LNCAP (cell line): Measurements from ENCODE around the gene ERCC5.

Experiments used
- TF ChIP-seq, protein P1 (sequence below): fragments of 450-650 bp; IDR thresholded peaks from 2 replicates; pipeline ENCODE4 v1.5.1; 2017; ENCODE audit warnings: mild to moderate bottlenecking

Gene ERCC5

DNA sequence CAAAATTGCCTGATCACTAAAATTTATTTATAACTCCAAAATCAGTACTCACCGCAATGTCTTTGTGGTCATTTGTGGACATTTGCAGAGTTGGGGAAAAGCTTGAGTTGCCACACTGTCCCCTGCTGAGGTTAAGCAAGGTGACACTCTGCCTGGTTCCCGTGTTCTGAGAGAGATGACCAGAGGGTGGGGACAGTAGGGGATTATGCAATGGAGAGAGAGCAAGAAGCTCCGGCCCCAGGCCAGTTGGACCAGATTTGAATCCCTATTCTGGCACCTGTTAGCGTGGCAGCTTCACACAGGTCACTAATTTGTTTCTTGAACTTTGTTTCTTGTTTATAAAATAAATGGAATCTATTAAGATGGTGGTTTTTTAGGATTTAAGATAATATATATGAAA, 17.8 kb downstream of the ERCC5 start:
- TF ChIP-seq, protein P1, sequence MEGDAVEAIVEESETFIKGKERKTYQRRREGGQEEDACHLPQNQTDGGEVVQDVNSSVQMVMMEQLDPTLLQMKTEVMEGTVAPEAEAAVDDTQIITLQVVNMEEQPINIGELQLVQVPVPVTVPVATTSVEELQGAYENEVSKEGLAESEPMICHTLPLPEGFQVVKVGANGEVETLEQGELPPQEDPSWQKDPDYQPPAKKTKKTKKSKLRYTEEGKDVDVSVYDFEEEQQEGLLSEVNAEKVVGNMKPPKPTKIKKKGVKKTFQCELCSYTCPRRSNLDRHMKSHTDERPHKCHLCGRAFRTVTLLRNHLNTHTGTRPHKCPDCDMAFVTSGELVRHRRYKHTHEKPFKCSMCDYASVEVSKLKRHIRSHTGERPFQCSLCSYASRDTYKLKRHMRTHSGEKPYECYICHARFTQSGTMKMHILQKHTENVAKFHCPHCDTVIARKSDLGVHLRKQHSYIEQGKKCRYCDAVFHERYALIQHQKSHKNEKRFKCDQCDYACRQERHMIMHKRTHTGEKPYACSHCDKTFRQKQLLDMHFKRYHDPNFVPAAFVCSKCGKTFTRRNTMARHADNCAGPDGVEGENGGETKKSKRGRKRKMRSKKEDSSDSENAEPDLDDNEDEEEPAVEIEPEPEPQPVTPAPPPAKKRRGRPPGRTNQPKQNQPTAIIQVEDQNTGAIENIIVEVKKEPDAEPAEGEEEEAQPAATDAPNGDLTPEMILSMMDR, result no peak

DNA sequence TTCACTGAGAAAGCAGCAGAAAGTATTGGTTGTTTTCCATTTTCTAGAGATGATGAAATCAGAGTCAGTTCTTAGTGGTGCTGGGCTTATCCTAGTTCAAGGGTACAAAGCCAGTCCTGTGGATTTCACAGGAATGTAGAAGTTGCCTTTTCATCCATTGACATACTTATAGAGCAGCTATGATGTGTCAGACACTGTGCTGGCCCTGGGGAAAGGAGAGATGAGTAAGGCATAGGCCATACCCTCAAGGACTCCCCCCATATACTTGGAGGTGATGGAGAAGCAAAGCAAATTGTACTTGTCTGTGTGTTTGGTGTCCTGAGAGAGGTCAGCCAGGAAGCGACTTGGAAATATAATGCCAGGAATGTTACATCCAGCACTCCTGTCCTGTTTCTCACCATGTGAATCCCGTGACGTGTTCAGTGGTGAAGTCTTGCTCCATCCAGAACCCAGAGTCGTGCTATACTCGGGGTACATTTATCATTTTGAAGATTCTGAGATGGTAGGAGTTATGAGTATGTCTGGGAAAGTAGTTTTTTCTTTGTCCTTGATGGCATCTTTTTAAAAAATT, 22.6 kb downstream of the ERCC5 start:
- TF ChIP-seq, protein P1, result no peak

DNA sequence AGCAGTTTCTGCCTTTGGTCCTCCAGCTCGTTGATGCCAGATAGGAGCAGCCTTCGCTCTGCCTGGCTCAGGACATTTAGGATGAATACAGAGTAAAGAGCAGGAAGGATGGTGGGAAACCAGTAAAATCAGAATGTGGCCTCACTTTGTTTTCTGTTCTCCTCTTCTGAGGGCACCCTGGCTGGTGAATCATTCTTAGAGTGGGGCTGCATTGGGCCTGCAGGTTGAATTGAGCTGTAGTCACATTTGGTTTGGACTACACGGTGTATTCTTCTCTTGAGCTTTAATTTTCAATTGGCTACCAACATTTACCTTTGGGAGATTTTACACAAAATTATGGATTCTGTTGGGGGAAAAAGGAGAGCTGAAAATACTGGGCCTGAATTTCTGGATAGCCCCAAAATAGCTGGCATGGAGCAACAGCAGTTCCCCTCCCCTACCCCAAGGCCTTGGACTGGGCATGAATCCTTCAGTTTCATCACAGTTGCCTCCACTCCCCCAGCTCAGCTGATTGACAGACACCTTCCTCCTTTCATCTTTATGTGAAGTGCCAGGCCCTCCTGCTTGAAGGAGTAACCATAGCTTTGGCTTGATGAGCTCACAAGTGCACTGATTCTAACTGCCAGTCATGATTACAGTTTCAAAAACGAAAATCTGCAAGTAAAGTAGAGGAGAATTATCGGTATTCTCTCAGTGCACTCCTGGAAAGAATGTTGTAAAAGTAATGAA, 24.3 kb downstream of the ERCC5 start:
- TF ChIP-seq, protein P1, result no peak

DNA sequence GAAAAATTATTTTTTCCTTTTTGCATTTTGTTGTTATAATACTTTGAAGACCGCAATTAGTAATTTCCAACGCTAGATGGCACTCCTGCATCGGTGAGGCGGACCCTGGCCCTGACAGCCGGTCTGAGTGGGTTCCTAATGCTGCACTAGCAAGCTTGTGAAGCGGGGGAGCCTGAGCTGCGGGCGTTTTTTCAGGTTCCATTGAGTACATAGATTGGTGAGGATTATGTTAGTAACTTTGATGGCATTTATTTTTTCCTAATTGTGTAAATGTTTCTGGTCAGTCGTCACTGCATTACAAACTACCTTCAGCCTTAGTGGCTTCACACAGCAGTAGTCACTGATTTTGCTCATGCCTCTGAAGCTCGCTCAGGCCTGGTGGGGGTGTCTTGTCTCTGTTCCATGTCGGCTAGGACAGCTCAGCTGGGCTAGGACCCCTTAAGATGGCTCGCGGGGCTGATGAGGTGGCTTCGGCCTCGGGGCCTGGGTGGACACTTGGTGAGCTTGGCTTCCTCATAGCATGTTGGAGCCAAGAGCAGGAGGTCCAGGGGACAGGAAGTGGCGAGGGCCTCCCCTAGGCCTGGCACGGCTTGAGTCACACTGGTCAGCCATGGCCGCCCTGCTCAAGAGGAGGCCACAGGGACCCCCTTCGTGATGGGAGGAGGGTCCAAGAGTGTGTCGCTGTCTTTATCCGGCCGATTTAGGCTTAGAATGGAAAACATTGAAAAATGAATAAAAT, 25.0 kb downstream of the ERCC5 start:
- TF ChIP-seq, protein P1, result peak; percentile 79

- TF ChIP-seq, protein P1, result no peak
Measured at GRCh38 chr13:102872131-102872530, 26.3 kb downstream of the ERCC5 start.

DNA sequence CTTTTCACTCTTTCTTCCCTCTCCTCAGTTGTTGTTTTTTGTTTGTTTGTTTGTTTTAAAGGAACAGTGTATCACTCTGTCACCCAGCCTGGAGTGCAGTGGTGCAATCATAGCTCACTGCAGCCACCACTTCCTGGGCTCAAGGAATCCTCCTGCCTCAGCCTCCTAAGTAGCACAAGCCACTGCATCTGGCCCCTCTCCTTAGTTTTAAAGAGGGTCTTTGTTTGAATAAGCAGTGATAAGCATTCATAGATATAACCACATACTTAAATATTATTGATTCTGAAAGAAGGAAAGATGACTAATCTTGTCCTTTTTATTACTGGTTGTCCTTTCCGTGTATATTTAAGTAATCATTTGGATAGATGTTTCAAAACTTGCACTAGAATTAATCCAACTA, 26.7 kb downstream of the ERCC5 start:
- TF ChIP-seq, protein P1, result no peak

DNA sequence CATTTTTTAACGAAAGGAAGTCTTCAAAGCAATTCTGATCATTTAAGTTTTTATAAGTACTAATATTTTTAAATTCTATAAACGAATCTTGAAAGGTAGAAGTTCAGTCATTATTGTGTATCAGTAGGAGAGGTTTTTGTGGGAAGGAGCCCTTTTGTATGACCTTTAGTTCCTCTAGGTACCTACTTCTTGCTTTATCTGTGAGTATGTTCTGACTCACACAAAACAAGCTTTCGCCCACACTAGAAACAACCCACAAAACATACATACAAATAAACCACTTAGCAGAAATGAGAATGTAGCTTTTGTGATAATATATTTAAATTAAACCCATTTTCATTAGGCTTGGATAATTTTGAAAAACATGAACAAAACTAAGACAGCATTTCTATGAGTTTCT, 27.8 kb downstream of the ERCC5 start:
- TF ChIP-seq, protein P1, result no peak
